ENCODE results near the gene LRRC70.

DNA sequence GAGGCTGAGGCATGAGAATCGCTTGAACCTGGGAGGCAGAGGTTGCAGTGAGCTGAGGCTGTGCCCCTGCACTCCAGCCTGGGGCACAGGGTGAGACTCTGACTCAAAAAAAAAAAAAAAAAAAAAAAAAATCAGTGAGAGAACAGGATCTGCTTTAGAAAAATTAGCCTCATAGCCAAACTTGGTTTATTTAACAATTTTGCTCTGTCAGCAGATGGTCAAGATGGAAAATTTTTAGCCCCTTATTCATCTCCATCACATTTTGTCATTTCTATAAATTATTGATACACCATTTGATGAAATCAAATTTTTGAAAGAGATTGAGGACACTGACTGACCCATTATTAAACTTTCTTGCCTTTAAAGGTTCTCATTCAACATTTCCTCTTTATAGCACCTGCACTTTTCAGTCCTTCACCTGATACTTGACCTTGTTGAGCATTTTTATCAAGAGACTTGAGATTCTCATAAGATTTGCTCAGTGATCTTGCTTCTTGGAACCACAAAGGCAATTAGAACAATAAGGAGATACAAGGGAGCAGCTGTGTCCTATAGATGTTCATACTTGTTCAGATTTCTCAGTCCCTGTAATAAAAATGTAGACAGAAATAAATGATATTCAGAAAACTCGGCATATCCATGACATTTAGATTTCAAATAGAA, 38.1 kb downstream of the LRRC70 start:
- TF ChIP-seq, protein P1, sequence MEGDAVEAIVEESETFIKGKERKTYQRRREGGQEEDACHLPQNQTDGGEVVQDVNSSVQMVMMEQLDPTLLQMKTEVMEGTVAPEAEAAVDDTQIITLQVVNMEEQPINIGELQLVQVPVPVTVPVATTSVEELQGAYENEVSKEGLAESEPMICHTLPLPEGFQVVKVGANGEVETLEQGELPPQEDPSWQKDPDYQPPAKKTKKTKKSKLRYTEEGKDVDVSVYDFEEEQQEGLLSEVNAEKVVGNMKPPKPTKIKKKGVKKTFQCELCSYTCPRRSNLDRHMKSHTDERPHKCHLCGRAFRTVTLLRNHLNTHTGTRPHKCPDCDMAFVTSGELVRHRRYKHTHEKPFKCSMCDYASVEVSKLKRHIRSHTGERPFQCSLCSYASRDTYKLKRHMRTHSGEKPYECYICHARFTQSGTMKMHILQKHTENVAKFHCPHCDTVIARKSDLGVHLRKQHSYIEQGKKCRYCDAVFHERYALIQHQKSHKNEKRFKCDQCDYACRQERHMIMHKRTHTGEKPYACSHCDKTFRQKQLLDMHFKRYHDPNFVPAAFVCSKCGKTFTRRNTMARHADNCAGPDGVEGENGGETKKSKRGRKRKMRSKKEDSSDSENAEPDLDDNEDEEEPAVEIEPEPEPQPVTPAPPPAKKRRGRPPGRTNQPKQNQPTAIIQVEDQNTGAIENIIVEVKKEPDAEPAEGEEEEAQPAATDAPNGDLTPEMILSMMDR (IDR thresholded peaks at IDR 0.05 in 4 of 5, conservative IDR thresholded peaks at IDR 0.05 in 1 of 5): no peak
- TF ChIP-seq POLR2A (IDR thresholded peaks at IDR 0.05): no peak

Data from gastrocnemius medialis (tissue), 4 donors.